K562 (cell line): Measurements from ENCODE around the gene CSNK1D. TPM values are rescaled to one million over a fixed set of nuclear protein-coding genes. Genes with fewer than 3 reads are reported as not detected.

ENCODE experiments used
- ATF2 ChIP-seq: sonication (generic); formaldehyde crosslinking; IDR thresholded peaks from 2 replicates; pipeline ENCODE4 v1.8.1; 2022; ENCODE audit warnings: missing genetic modification reagents
- BRD4 ChIP-seq: fragments of 200-600 bp; sonication (generic); IDR thresholded peaks from 2 replicates; pipeline ENCODE4 v1.6.1; 2017; ENCODE audit warnings: inconsistent platforms
- BRD9 ChIP-seq: fragments of 450-650 bp; IDR thresholded peaks from 2 replicates; pipeline ENCODE4 v1.6.1; 2018; ENCODE audit warnings: low read depth; ENCODE audit not compliant: partially characterized antibody
- CREB3 ChIP-seq: fragments of 450-650 bp; conservative IDR thresholded peaks from 2 replicates; pipeline ENCODE4 v1.6.1; 2016; ENCODE audit warnings: missing genetic modification characterization, low read depth, mild to moderate bottlenecking, missing compliant biosample characterization, moderate library complexity
- KLF10 ChIP-seq: fragments of 250-450 bp; sonication (Bioruptor Pico); IDR thresholded peaks from 2 replicates; pipeline ENCODE4 v1.6.1; 2021; ENCODE audit warnings: matching md5 sums
- L3MBTL2 ChIP-seq: fragments of 450-650 bp; IDR thresholded peaks from 2 replicates; pipeline ENCODE4 v1.6.1; 2016; ENCODE audit warnings: mild to moderate bottlenecking, moderate library complexity
- MLX ChIP-seq, 2 experiments: fragments of 450-650 bp in 1 of 2; sonication (generic) in 1 of 2; formaldehyde crosslinking; conservative IDR thresholded peaks; 2 replicates each; pipeline versions ENCODE4 v1.4.0 to v1.8.1; 2020 to 2022; ENCODE audit warnings: mild to moderate bottlenecking in 1 of 2, missing genetic modification reagents in 1 of 2
- RAD51 ChIP-seq: fragments of 450-650 bp; IDR thresholded peaks from 2 replicates; pipeline ENCODE4 v1.7.1; 2016; ENCODE audit warnings: low read depth, mild to moderate bottlenecking, borderline replicate concordance
- RREB1 ChIP-seq: fragments of 250-450 bp; sonication (Bioruptor Pico); IDR thresholded peaks from 2 replicates; pipeline ENCODE4 v1.4.0; 2020
- SAP30 ChIP-seq: fragments of 200-600 bp; sonication (generic); IDR thresholded peaks from 2 replicates; pipeline ENCODE4 v1.6.1; 2012; ENCODE audit warnings: borderline replicate concordance, low read depth, mild to moderate bottlenecking, moderate library complexity, low read length, control low read depth, inconsistent platforms; ENCODE audit not compliant: insufficient read depth, poor library complexity, severe bottlenecking
- SLC30A9 ChIP-seq: fragments of 250-450 bp; sonication (Bioruptor Pico); IDR thresholded peaks from 2 replicates; pipeline ENCODE4 v1.8.0; 2022; ENCODE audit warnings: mild to moderate bottlenecking, moderate library complexity
- TSHZ1 ChIP-seq: fragments of 250-450 bp; sonication (Bioruptor Pico); IDR thresholded peaks from 2 replicates; pipeline ENCODE4 v1.4.0; 2020; ENCODE audit warnings: mild to moderate bottlenecking, moderate library complexity
- WHSC1 ChIP-seq: IDR thresholded peaks from one replicate; pipeline ENCODE4 v1.6.1; 2012; ENCODE audit warnings: low read length, control low read depth, inconsistent platforms
- ZNF140 ChIP-seq: fragments of 250-450 bp; sonication (Bioruptor Pico); IDR thresholded peaks from 2 replicates; pipeline ENCODE4 v1.8.0; 2021; ENCODE audit warnings: moderate library complexity, mild to moderate bottlenecking, inconsistent platforms
- polyA plus RNA-seq, 8 experiments: library from polyadenylated mRNA; depleted of rRNA in 4 of 8; stranded (reverse) in 5 of 8; unstranded in 3 of 8; fragments of >200 nt; fragmentation: Nextera tagmentation in 2 of 8; fragmentation: Illumina TruSeq in 1 of 8; extraction: Ambion mirVana in 2 of 8; extraction: Trizol in 1 of 8; gene quantifications; 2 replicates each; pipeline versions ENCODE4 v1.2.1 to v1.2.3, GENCODE V29; 2011 to 2014; ENCODE audit warnings: inconsistent platforms in 1 of 8, missing spikeins in 1 of 8
- total RNA-seq, 7 experiments: library from RNA; depleted of rRNA in 6 of 7; stranded (reverse); fragments of >200 nt in 6 of 7; fragmentation: Illumina TruSeq in 2 of 7; extraction: Trizol in 2 of 7; gene quantifications; 2 replicates each; pipeline versions ENCODE4 v1.2.1 to v1.2.3, GENCODE V29; 2011 to 2021; ENCODE audit warnings: low replicate concordance in 1 of 7

CSNK1D gene
- total and polyA plus RNA-seq, 9 of the 15 experiments (the other 6 are each of a cell fraction or from before 2014, with no cell fraction given), result 6.5 to 133 (median 41.3) TPM

GRCh38 chr17:82273327-82274133, at the start of gene CSNK1D (continued):
- TF ChIP-seq TSHZ1 (CRISPR knock-in tag) (no peak), KLF10 (CRISPR knock-in tag) (no peak), RAD51 (no peak), ATF2 (CRISPR knock-in tag) (peak; percentile 70; the same call in 1 of the 2 replicates), RREB1 (CRISPR knock-in tag) (no peak), L3MBTL2 (peak; percentile 65; the same call in 1 of the 2 replicates), CREB3 (tag) (no peak), SAP30 (no peak), MLX (CRISPR knock-in tag; conservative IDR thresholded peaks at IDR 0.05) (no peak), BRD4 (peak; percentile 80; the same call in 1 of the 2 replicates), WHSC1 (no peak), BRD9 (peak; percentile 100), ZNF140 (CRISPR knock-in tag) (no peak), SLC30A9 (CRISPR knock-in tag) (no peak)
